ENCODE data around the gene ADGRV1.

DNA sequence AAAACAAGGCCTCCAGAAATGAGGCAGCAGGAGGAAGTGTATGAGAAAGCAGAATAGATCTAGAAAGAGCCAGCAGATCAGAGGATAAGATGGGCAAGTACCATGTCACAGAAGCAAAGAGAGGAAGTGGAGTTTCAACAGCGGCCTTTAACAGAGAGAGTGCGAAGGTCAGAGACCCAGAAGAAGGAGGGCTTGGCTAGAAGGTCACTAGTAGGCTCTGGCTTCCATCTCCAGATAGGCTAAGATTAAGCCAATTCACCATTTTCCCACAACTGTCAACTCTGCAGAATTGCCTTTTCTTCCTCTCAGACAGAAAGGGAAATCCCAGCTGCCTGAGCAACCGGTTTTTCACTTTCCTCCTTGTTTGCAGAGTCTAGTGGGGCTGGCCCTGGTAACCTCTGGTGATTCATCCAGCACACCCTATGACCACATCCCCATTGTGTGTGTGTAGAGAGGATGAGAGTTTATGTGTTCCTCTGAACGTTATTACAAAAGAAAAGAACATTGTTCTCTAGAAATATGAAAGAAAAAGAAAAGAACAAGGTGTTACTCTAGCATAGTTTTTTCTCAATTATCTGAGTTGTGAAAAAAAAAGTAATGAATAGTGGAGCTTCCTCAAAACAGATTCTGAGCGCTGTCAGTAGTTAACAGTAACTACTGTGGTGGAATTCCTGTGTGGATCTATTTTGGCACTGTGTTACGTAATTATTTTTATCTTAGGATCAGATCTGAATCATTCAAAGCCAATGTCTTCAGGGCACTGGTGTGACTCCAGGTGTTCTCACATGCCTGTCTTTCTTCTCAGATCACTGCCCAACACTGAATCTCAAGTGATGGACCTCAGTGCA, 604.2 kb downstream of the ADGRV1 start:
- peak; percentile 1; the same call in 1 of the 2 replicates for TF ChIP-seq RAD21 (IDR thresholded peaks at IDR 0.05; ENCODE audit: low read depth)
- TF ChIP-seq TCF12 (IDR thresholded peaks at IDR 0.05; ENCODE audit: low read depth): 0 out of 2 replicates have a peak, but pooled peaks have one; percentile 45
